RWPE1 (cell line): ENCODE data around the gene NPBWR2.

Experiments
- CTCF ChIA-PET: fragments of 350-600 bp; sonication (Branson Sonifier 250); formaldehyde crosslinking; extraction: SDS; loops from one replicate; lab custom pipeline; 2021; lab: Yijun Ruan, JAX
- POLR2A ChIA-PET: fragments of 400-600 bp; formaldehyde crosslinking; extraction: SDS; loops from one replicate; lab custom pipeline; 2020; ENCODE audit warnings: antibody characterized with exemption; ENCODE audit not compliant: low non-redundant PET; lab: Yijun Ruan, JAX
- DNase-seq: peaks from one replicate; pipeline ENCODE4 v3.0.0; 2012; ENCODE audit warnings: low spot score
- H3K27ac ChIP-seq: fragments of 450-650 bp; 2 replicates; pipeline ENCODE4 v1.5.1; 2017
- TF ChIP-seq, protein P1 (sequence below): fragments of 450-650 bp; conservative IDR thresholded peaks from 2 replicates; pipeline ENCODE4 v1.5.1; 2017; ENCODE audit warnings: low read depth, mild to moderate bottlenecking

Gene NPBWR2

GRCh38 chr20:64072498-64073063, 34.8 kb downstream of the NPBWR2 start:
- ChIA-PET CTCF (interaction anchor here (0.8 to 3.6 kb wide), 5 partner anchors 9 to 34 kb away, joined by 3 to 18 read pairs (median 5); partner anchors contain the start of gene LKAAEAR1), POLR2A (no interaction called here)
- no peak for DNase-seq
- TF ChIP-seq, protein P1, sequence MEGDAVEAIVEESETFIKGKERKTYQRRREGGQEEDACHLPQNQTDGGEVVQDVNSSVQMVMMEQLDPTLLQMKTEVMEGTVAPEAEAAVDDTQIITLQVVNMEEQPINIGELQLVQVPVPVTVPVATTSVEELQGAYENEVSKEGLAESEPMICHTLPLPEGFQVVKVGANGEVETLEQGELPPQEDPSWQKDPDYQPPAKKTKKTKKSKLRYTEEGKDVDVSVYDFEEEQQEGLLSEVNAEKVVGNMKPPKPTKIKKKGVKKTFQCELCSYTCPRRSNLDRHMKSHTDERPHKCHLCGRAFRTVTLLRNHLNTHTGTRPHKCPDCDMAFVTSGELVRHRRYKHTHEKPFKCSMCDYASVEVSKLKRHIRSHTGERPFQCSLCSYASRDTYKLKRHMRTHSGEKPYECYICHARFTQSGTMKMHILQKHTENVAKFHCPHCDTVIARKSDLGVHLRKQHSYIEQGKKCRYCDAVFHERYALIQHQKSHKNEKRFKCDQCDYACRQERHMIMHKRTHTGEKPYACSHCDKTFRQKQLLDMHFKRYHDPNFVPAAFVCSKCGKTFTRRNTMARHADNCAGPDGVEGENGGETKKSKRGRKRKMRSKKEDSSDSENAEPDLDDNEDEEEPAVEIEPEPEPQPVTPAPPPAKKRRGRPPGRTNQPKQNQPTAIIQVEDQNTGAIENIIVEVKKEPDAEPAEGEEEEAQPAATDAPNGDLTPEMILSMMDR: no peak
- H3K27ac ChIP-seq: peak overlapping the region; percentile 47

DNA sequence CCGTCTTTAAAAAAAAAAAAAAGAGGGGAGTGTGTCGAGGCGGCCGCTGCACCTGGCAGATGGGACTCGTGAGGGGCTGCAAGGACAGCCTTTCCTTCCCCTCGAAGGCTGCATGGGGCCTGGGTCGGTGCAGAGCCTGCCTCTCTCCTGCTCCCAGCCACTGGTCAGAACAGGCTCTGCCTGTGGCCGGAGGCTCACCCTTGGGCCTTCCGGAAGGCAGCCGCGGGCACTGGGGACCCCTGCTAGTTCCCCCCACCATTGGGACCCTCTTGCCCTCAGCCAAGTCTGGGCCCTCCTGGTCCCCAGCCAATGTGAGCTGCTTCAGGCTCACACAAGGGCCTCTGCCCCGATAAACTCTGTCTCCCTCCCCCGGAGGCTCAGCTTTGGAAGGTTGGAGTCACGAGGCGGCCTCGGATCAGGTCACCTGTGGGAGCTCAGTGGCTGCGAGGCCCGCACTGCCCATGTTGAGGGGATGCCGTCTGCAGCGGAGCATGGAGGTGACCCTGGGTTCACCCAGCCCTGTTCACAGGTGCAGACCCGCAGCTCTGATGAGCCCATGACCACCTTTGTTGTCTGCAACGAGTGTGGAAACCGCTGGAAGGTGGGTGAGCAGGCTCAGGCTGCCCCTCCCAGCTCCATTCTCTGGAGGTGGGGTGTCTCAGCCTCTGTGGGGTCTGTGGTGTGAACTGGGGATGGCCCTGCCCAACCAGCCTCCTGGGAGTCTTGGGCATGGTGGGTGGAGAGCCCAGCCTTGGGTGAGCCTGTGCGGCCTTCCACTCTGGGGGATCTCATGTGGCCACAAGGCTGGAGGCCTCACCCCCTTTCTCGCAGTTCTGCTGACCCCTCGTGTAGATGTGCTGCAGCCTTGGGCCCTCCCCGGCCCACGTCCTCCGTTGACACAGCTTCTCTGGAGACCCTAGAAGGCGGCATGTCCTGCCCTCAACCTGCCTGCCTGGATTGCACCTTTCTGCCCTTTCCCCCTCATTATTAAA, 35.7 kb downstream of the NPBWR2 start:
- ChIA-PET CTCF (interaction anchor here (0.7 to 3.6 kb wide), 6 partner anchors 10 to 459 kb away, joined by 3 to 18 read pairs (median 4); partner anchors contain the start of gene LKAAEAR1), POLR2A (interaction anchor here (0.5 kb wide), 1 partner anchor 64 kb away, joined by 4 read pairs; no protein-coding TSS in a partner anchor)
- no peak for DNase-seq
- peak overlapping the region; percentile 47 for H3K27ac ChIP-seq
- TF ChIP-seq, protein P1: no peak

DNA sequence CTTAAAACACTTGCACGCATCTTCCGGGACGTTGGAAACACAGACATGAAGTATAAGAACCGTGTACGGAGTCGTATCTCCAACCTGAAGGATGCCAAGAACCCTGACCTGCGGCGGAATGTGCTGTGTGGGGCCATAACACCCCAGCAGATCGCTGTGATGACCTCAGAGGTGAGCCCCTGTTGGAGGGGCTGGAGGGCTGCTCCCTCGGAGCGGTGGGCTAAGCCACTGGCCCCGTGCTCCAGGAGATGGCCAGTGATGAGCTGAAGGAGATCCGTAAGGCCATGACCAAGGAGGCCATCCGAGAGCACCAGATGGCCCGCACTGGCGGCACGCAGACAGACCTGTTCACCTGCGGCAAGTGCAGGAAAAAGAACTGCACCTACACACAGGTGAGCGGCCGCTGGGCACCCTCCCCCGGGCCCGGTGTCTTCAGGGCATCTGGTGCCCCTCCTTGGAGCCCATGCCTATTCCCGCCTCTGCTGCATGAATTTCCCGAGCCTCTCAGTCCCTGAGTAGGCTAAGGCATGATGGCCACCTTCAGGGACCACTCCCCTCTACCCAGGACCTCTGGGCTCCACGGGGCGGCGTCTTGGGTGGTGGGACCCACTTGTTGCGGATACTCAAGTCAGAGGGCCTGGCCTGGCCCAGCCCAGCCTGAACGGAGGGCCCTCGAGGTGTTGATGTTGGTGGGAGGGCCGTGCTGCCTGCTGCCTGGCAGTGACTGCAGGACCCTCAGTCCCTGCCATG, 36.9 kb downstream of the NPBWR2 start:
- H3K27ac ChIP-seq: no peak overlapping the region
- ChIA-PET CTCF (interaction anchor here (0.6 to 2.8 kb wide), 12 partner anchors 10 to 51 kb away, joined by 3 to 38 read pairs (median 4); partner anchors contain the start of genes OPRL1 and RGS19), POLR2A (no interaction called here)
- TF ChIP-seq, protein P1: no peak
- no peak for DNase-seq

GRCh38 chr20:64069614-64070243, 37.6 kb downstream of the NPBWR2 start:
- no peak overlapping the region for H3K27ac ChIP-seq
- ChIA-PET POLR2A (no interaction called here), CTCF (interaction anchor here (0.6 to 2.8 kb wide), 14 partner anchors 10 to 159 kb away, joined by 3 to 38 read pairs (median 4); partner anchors contain the start of genes LKAAEAR1, OPRL1 and RGS19)
- TF ChIP-seq, protein P1: peak; percentile 95
- peak; percentile 72 for DNase-seq

DNA sequence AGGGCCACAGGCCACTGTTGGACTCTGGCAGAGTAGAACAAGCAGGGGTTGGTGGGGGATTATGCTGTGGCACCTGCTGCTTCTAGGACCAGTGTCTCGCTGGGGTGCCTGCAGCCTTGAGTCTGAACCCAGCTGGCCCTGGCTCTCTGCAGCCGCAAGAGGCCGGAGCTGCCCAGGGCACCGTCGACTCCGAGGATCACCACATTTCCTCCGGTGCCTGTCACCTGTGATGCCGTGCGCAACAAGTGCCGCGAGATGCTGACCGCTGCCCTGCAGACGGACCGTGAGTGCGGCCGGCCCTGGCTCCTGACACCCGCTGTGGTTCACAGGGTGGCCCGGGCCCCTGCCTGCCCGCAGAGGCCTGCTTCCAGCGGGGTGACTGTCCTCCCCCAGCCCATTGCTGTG, 38.2 kb downstream of the NPBWR2 start:
- ChIA-PET POLR2A (no interaction called here), CTCF (interaction anchor here (0.6 to 2.8 kb wide), 11 partner anchors 11 to 159 kb away, joined by 3 to 38 read pairs (median 5); partner anchors contain the start of genes LKAAEAR1, OPRL1 and RGS19)
- 0 out of 2 replicates have a peak overlapping the region, but pooled peaks have one; percentile 0 for H3K27ac ChIP-seq
- TF ChIP-seq, protein P1: no peak
- DNase-seq: no peak
